HEK293 (cell line): ENCODE measurements around the gene MRGPRG.

ENCODE experiments used
- CTCF ChIA-PET: fragments of 350-600 bp; formaldehyde crosslinking; extraction: SDS; loops from one replicate; lab custom pipeline; 2021; ENCODE audit warnings: antibody characterized with exemption; lab: Yijun Ruan, JAX
- POLR2A ChIA-PET: fragments of 300-600 bp; formaldehyde crosslinking; extraction: SDS; loops from one replicate; lab custom pipeline; 2020; ENCODE audit warnings: antibody characterized with exemption, inconsistent platforms; lab: Yijun Ruan, JAX
- H3K27ac ChIP-seq: fragments of 200-500 bp; sonication (Bioruptor generic); 2 replicates; pipeline ENCODE4 v1.5.1; 2014; ENCODE audit warnings: low read depth, low read length, control low read depth, inconsistent platforms; ENCODE audit errors: extremely low read depth
- H3K36me3 ChIP-seq, 2 experiments: fragments of 200-500 bp in 1 of 2; sonication (Bioruptor generic) in 1 of 2; 1 replicate in 1 of 2; 2 replicates in 1 of 2; pipeline ENCODE4 v1.5.1; 2014 to 2017; ENCODE audit warnings: inconsistent platforms in 2 of 2, low read length in 2 of 2; ENCODE audit not compliant: control insufficient read depth in 2 of 2, insufficient read depth in 1 of 2
- H3K4me1 ChIP-seq: fragments of 200-500 bp; sonication (Bioruptor generic); 2 replicates; pipeline ENCODE4 v1.5.1; 2014; ENCODE audit warnings: mild to moderate bottlenecking, low read length, inconsistent platforms; ENCODE audit not compliant: control insufficient read depth, insufficient read depth
- H3K4me3 ChIP-seq: 2 replicates; pipeline ENCODE4 v1.5.1; 2011; ENCODE audit warnings: low read depth, mild to moderate bottlenecking, control low read depth, low read length, moderate library complexity
- H3K9me3 ChIP-seq: fragments of 200-500 bp; sonication (Bioruptor generic); 2 replicates; pipeline ENCODE4 v1.5.1; 2014; ENCODE audit warnings: low read depth, low read length, inconsistent platforms; ENCODE audit not compliant: control insufficient read depth, insufficient read depth
- BCL11B ChIP-seq: fragments of 450-650 bp; formaldehyde crosslinking; IDR thresholded peaks from 2 replicates; pipeline ENCODE4 v1.5.1; 2016; ENCODE audit warnings: low read depth, missing biosample characterization, missing genetic modification characterization
- FEZF1 ChIP-seq: fragments of 450-650 bp; formaldehyde crosslinking; IDR thresholded peaks from 2 replicates; pipeline ENCODE4 v1.5.1; 2016; ENCODE audit warnings: missing biosample characterization, missing genetic modification characterization
- KLF16 ChIP-seq: fragments of 450-650 bp; formaldehyde crosslinking; IDR thresholded peaks from 2 replicates; pipeline ENCODE4 v1.5.1; 2017; ENCODE audit warnings: missing biosample characterization, missing genetic modification characterization
- PBX3 ChIP-seq: sonication (generic); formaldehyde crosslinking; IDR thresholded peaks from 2 replicates; pipeline ENCODE4 v1.8.1; 2022; ENCODE audit warnings: mild to moderate bottlenecking, moderate library complexity, missing genetic modification reagents
- ZBTB11 ChIP-seq: fragments of 450-650 bp; formaldehyde crosslinking; conservative IDR thresholded peaks from 2 replicates; pipeline ENCODE4 v1.5.1; 2016; ENCODE audit warnings: low read depth, missing biosample characterization, missing genetic modification characterization
- ZFP69B ChIP-seq: fragments of 450-650 bp; formaldehyde crosslinking; IDR thresholded peaks from 2 replicates; pipeline ENCODE4 v1.5.1; 2016; ENCODE audit warnings: missing biosample characterization, missing genetic modification characterization
- ZIC2 ChIP-seq: fragments of 450-650 bp; formaldehyde crosslinking; IDR thresholded peaks from 2 replicates; pipeline ENCODE4 v1.5.1; 2016; ENCODE audit warnings: missing biosample characterization, missing genetic modification characterization
- ZNF155 ChIP-seq: fragments of 450-650 bp; formaldehyde crosslinking; IDR thresholded peaks from 2 replicates; pipeline ENCODE4 v1.5.1; 2016; ENCODE audit warnings: missing biosample characterization, missing genetic modification characterization
- ZNF169 ChIP-seq: fragments of 450-650 bp; formaldehyde crosslinking; IDR thresholded peaks from 2 replicates; pipeline ENCODE4 v1.5.1; 2016; ENCODE audit warnings: missing biosample characterization, missing genetic modification characterization
- ZNF23 ChIP-seq: fragments of 450-650 bp; formaldehyde crosslinking; IDR thresholded peaks from 2 replicates; pipeline ENCODE4 v1.5.1; 2016; ENCODE audit warnings: missing biosample characterization, missing genetic modification characterization, borderline replicate concordance
- ZNF433 ChIP-seq: fragments of 450-650 bp; formaldehyde crosslinking; IDR thresholded peaks from 2 replicates; pipeline ENCODE4 v1.5.1; 2016; ENCODE audit warnings: missing biosample characterization, missing genetic modification characterization, low read depth
- ZNF580 ChIP-seq: fragments of 450-650 bp; formaldehyde crosslinking; IDR thresholded peaks from 2 replicates; pipeline ENCODE4 v1.5.1; 2016; ENCODE audit warnings: missing biosample characterization, missing genetic modification characterization
- ZNF621 ChIP-seq: fragments of 450-650 bp; formaldehyde crosslinking; IDR thresholded peaks from 2 replicates; pipeline ENCODE4 v1.5.1; 2017; ENCODE audit warnings: missing biosample characterization, missing genetic modification characterization
- ZNF664 ChIP-seq: fragments of 450-650 bp; formaldehyde crosslinking; IDR thresholded peaks from 2 replicates; pipeline ENCODE4 v1.5.1; 2016; ENCODE audit warnings: missing biosample characterization, missing genetic modification characterization

Gene MRGPRG

GRCh38 chr11:3229673-3230630, 11.3 kb upstream of the MRGPRG start:
- Histone ChIP-seq H3K36me3 (no peaks in the 10 kb centered on the region), H3K4me3 (no peak overlapping the region), H3K9me3 (no peaks in the 10 kb centered on the region), H3K4me1 (no peaks in the 10 kb centered on the region), H3K27ac (no peak overlapping the region)
- ChIA-PET POLR2A (no interaction called here), CTCF (interaction anchor here (0.8 to 1.0 kb wide), 3 partner anchors 9 to 193 kb away, joined by 3 read pairs; no protein-coding TSS in a partner anchor)
- peak; percentile 8; the same call in 1 of the 2 replicates for TF ChIP-seq ZIC2 (tag by site-specific recombination)
- no peak for TF ChIP-seq ZNF155 (tag by site-specific recombination)
- TF ChIP-seq PBX3 (CRISPR knock-in tag), result no peak
- TF ChIP-seq ZNF664 (tag by site-specific recombination), result no peak

- POLR2A ChIA-PET, result no interaction called here
- Histone ChIP-seq H3K9me3 (no peaks in the 10 kb centered on the region), H3K4me3 (no peak overlapping the region), H3K36me3 (no peaks in the 10 kb centered on the region), H3K4me1 (no peaks in the 10 kb centered on the region)
- no peak for TF ChIP-seq FEZF1 (tag by site-specific recombination)
- no peak for TF ChIP-seq ZNF433 (tag by site-specific recombination)
- TF ChIP-seq ZNF621 (tag by site-specific recombination), result no peak
- no peak for TF ChIP-seq ZNF169
- no peak for TF ChIP-seq ZNF23
- TF ChIP-seq, all 188 proteins: peak for 0
- no peak overlapping the region for H3K27ac ChIP-seq
- CTCF ChIA-PET, result interaction anchor here (0.9 kb wide), 1 partner anchor 137 kb away, joined by 3 read pairs; no protein-coding TSS in a partner anchor
Observed at GRCh38 chr11:3228445-3228829, 9.8 kb upstream of the MRGPRG start.

GRCh38 chr11:3227568-3228444, 9.2 kb upstream of the MRGPRG start:
- Histone ChIP-seq H3K27ac (no peak overlapping the region), H3K4me1 (no peaks in the 10 kb centered on the region), H3K9me3 (no peaks in the 10 kb centered on the region), H3K4me3 (no peak overlapping the region), H3K36me3 (no peaks in the 10 kb centered on the region)
- no peak for TF ChIP-seq ZNF580 (tag by site-specific recombination)
- TF ChIP-seq KLF16 (tag by site-specific recombination), result no peak
- no peak for TF ChIP-seq ZBTB11
- TF ChIP-seq ZFP69B (tag by site-specific recombination), result no peak
- no peak for TF ChIP-seq BCL11B (tag by site-specific recombination)
- no peak for TF ChIP-seq ZNF621 (tag by site-specific recombination)
- CTCF ChIA-PET, result interaction anchor here (0.9 kb wide), 1 partner anchor 136 kb away, joined by 3 read pairs; no protein-coding TSS in a partner anchor
- POLR2A ChIA-PET, result no interaction called here
